Ecto neural progenitor cell (in vitro differentiated cells): Measurements from ENCODE around the gene ZBP1.

Experiments
- DNase-seq: peaks from one replicate; pipeline ENCODE4 v3.0.0-alpha.2; 2018; ENCODE audit warnings: low spot score

The ZBP1 gene

DNA sequence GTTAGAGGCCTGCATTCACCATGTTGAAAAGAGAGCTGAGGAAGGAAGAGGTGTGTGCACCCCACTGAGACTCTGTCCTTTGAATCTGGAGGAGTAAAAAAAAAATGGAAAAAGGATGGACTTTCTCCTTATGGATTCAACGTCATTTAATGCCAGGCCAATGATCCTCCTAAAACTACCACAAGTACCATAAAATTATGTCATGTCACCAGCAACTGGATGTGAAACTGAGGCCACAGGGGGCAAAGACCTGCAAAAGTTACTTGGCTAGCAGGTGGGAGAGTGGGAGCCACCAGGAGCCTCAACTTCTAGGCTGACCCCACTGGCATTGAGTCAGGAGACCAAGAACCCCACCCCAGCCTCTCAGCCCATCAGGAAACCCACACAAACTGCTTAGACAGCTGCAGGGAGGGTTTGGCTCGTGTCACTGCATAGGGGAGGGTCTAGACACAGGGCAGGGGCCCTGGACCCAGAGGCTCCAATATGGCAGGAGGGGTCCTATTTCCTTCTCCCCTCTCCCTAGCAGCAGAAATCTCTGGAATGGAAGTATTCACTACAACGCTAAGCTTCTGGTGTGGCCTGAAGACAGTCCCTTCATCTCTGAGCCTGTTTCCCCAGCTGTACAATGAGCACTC lies 48.3 kb downstream of the ZBP1 start:
- no peak for DNase-seq

- DNase-seq = no peak
Measured at GRCh38 chr20:57570920-57571319, 49.3 kb downstream of the ZBP1 start.

- no peak for DNase-seq
Measured at GRCh38 chr20:57570145-57570850, 49.9 kb downstream of the ZBP1 start.

- DNase-seq = no peak
Measured at GRCh38 chr20:57568960-57569359, 51.3 kb downstream of the ZBP1 start.

DNA sequence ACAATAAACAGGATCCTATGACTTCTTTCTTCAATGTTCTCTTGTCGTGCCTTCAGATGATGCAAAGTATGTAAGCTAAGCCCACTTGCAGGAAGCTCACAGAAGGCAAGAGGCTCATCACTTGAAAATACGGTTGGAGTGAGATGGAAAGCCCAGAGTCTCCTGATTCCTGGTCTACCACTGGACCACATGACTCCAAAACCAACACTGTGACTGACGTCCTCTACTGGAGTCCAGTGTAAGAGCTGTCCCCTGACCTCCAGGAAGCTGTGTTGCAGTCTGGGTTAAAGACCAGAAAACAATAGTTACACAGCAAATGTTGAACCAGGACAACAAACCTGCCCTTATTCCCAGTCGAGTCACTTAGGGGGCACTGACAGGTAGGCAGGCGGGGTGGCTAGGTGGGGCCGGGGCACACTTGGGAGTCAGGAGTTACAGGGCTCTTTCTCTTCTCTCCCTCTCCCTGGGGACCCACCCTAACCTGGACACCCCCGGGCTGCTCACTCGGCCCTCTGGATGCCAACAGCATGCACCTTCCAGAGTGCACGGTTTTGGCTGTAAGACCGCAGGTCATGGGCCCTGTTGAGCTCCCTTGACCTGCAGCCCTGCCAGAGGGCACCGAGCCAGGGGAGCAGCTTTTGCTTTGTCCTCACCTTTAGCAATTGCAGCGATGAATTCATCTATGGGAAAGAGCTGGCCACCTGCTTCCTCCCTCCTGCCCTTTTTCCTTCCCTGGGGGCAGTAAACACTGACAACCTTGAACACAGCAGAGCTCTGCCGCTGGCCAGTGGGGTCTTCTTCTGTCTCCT lies 51.9 kb downstream of the ZBP1 start:
- DNase-seq = no peak

DNA sequence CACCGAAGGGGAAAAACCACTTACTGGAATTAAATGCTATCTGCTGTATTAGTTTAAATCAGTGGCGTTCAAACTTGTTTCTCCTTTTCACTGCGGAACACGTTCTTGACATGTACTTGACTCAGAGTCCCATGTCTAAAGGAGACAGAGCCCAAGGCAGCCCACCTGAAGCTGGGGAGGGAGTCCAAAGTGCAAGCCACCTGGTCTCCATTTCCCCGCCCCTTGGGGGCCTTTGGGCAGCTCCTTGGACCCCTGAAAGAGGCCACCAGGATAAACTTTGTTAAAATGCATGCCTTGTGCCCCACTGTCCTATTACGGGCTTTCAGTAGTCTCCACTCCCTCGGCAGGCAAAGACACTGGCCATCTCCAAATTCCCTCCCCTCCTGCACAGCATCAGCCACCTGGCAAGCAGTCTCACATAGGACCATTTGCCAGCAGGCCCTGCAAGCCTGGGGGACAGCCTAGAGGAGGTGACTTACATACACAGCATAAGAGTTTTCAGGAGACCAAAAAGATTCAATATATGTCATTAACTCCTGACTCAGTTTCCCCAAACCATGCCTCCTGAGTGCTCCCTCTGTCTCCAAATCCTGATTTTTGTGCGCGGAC lies 52.7 kb downstream of the ZBP1 start:
- no peak for DNase-seq

DNA sequence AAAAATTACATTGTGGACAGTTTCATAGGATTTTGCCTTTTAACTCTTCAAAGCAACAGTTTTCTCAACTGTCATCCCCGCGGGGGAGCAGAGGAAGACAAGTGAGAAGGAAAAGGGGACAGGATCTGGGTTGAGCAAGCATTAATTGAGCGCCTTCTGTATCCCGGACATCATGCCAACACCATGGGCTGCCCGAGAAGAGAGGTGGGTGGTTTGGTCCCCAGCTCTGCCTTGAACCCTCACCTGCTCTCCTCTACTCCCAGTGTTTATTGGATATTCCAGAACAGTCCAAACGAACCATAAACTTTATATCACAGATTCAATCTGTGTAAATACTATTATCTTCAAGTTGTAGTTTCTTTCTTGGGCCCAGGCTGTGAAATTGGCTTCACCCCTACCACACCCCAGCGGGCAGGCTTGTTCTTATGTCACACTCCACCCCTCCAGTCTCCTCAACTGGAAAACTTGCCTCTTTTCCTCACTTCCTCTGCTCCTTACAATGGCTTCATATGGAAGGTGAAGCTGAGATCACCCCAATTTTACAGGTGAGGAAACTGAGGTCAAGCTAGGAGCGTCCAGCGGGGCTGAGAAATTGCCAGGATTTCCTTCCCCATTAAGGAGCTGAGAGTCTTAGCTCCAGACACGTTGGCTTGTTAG lies 53.3 kb downstream of the ZBP1 start:
- no peak for DNase-seq

GRCh38 chr20:57566399-57566798 lies 53.8 kb downstream of the ZBP1 start:
- no peak for DNase-seq

DNA sequence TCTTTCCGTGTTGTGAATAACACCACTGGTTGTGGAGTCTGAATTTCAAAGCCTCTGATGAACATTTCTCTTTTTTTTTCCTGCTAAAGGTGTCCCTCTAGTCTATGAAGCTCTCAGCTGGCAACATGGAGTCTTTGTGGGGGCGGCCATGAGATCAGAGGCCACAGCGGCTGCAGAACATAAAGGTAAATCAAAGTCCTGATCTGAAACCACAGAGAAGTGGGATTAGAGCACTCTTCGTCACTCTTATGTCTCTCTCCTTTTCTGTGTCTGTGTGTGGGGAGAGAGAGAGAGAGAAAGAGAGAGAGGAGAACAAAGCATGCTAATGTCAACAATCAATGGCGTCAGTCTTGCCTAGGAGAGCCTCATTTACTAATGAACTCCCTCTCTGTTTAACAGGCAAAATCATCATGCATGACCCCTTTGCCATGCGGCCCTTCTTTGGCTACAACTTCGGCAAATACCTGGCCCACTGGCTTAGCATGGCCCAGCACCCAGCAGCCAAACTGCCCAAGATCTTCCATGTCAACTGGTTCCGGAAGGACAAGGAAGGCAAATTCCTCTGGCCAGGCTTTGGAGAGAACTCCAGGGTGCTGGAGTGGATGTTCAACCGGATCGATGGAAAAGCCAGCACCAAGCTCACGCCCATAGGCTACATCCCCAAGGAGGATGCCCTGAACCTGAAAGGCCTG lies 55.1 kb downstream of the ZBP1 start:
- no peak for DNase-seq

DNA sequence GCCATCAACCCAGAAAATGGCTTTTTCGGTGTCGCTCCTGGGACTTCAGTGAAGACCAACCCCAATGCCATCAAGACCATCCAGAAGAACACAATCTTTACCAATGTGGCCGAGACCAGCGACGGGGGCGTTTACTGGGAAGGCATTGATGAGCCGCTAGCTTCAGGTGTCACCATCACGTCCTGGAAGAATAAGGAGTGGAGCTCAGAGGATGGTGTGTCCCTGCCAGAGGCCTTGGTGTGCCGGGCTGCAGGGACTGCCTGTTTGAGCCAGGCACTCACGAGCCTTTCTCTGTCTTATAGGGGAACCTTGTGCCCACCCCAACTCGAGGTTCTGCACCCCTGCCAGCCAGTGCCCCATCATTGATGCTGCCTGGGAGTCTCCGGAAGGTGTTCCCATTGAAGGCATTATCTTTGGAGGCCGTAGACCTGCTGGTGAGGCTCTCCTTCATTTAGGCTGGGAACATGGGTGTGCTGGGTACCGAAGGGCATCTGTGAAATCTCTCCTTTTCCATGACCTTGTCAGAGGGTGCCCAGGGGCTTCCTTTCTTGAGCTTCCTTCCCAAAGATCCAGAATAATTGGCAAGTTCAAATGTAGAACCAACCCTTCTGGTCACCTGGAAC lies 55.9 kb downstream of the ZBP1 start:
- DNase-seq = no peak

- no peak for DNase-seq
Measured at GRCh38 chr20:57563522-57563921, 56.7 kb downstream of the ZBP1 start.

DNA sequence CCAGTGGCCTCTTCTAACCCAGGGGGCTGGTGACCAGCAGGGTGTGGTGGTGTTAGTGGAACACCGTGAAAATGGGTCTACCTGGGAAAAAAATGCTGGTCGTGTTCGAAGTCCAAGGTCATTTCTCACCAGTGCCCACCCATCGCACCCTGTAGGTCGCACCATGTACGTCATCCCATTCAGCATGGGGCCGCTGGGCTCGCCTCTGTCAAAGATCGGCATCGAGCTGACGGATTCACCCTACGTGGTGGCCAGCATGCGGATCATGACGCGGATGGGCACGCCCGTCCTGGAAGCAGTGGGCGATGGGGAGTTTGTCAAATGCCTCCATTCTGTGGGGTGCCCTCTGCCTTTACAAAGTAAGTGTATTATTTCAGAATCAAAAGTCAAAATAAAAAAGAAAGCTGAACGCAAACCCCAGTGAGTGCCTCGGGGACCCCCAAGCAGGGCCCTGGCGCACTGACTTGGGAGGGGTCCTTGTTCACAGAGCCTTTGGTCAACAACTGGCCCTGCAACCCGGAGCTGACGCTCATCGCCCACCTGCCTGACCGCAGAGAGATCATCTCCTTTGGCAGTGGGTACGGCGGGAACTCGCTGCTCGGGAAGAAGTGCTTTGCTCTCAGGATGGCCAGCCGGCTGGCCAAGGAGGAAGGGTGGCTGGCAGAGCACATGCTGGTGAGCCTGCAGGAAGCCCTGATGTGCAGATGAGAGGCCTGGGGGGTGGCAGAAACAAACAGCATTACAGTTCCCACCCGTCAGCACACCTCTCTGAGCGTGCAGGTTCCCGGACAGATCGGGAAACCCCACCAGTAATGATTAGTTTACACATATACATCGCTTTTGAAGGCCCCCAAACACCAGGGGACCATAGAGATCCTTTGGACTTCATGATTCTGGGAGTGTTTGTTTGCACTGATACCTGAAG lies 57.4 kb downstream of the ZBP1 start:
- no peak for DNase-seq

GRCh38 chr20:57561356-57562279 lies 58.6 kb downstream of the ZBP1 start:
- DNase-seq = no peak

DNA sequence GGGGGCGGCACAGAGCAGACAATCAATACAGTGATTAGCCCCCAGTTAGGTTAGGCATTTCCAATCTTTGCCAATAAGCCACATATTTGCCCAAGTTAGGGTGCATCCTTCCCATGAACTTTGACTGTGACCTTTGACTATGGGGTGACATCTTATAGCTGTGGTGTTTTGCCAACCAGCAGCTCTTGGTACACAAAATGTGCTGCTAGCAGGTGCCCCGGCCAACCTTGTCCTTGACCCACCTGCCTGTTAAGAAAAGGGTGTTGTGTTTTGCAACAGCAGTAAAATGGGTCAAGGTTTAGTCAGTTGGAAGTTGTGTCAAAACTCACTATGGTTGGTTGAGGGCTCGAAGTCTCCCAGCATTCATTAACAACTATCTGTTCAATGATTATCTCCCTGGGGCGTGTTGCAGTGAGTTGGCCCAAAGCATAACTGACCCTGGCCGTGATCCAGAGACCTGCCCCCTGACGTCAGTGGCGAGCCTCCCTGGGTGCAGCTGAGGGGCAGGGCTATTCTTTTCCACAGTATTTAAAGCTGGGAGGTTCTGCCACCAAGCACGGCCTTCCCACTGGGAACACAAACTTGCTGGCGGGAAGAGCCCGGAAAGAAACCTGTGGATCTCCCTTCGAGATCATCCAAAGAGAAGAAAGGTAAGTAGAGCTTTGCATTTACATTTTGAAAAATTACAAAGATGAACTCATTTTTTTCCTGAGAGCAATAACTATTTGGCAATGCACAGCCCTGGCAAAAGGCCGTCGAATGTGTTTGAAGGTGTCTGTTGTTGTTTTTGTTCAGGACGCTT lies 59.5 kb downstream of the ZBP1 start, which contains the start of gene PCK1:
Gene PCK1 (plus strand): TSS at position 557 of the 802 bp plus-strand sequence. CDS start 302 bp downstream, outside the sequence.
- DNase-seq = no peak

DNA sequence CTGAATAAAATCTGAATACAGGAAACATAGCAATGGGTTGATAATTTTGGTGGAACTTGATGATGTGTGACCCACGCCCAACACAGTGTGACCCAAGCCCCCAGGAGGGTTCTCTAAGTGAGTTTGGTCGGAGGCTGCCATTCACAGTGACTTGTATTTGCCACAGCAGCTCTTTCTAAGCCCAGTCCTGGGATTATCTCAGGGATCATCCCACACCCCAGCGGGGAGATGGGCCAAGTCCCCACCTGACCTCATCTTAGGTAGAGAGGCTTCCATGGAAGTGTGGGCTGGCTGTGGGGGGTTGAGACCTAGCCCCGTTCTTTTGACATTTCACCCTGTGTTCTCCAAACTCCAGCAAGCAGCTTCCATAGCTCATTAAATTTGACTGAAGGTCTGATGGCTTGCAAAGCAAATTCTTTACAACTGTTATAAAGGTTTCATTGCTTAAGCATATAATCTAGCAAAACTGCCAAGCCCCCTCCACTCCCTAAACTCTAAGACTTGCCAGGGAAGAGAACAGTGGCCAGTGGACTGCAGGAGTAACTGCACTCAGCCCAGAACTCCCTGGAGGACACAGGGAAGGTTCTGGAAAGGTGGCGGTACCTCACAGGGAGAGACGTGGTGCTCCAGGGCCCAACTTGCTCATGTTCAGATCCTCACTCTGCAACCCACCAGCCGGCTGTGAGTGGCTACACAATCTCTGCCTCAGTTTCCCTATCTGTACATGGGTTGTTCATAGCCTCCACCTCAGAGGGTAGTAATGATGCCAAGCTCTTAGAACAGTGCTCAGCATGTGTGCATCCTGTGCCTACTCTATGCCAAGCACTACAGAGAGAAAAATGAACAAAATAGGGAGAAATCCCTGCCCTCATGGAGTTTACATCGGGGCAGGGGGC lies 60.3 kb downstream of the ZBP1 start:
- no peak for DNase-seq

DNA sequence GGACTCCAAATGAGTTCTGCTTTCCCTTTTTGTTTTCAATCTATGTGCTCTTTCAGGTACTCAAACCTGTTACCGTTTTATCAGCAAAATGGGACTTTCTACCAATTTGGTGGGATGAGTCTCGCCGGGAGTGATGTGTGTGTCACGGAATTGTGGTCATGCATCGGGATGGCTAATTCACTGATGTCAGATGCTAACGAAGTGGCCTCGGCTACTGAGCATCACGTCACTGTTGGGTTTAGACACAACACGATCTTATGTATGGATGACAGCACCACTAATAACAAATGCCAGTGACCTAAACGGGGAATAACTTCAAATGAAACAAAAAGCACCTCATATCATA lies 61.0 kb downstream of the ZBP1 start:
- no peak for DNase-seq
